MM.1S (cell line): ENCODE data around the gene GPRC5D.

Experiments
- EZH2 ChIP-seq: fragments of 300-600 bp; sonication (generic); optimal IDR thresholded peaks from 2 replicates; pipeline ENCODE3; 2017; ENCODE audit warnings: low read depth, mild to moderate bottlenecking, antibody characterized with exemption, low read length, mixed read lengths
- EZH2phosphoT487 ChIP-seq: fragments of 300-600 bp; sonication (generic); IDR thresholded peaks from 2 replicates; pipeline ENCODE4 v1.6.1; 2018; ENCODE audit warnings: antibody characterized with exemption, low read length
- TF ChIP-seq, protein P1 (sequence below): fragments of 300-600 bp; sonication (generic); IDR thresholded peaks from 2 replicates; pipeline ENCODE4 v1.5.1; 2016; ENCODE audit warnings: antibody characterized with exemption, low read length, mixed read lengths

DNA sequence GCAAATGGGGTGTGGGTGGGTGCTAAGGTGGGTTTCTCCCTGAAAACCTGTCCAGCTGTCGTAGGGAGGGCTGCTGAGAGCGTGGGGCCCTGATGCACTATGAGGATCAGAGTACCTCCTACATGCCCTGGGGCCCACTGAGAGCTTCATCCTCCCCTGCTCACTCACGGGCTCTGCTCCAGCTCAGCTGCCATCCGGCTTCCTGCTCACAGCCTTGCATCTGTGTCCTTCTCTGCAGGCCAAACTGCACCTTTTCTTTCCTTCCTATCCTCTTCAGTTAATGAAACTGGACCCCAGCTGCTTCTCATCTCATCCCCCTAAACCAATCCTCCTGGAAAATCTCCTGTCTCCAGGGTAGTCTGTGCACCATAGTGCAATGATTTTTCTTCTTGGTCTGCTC lies 22.2 kb upstream of the GPRC5D start:
- no peak for TF ChIP-seq EZH2
- TF ChIP-seq, protein P1, sequence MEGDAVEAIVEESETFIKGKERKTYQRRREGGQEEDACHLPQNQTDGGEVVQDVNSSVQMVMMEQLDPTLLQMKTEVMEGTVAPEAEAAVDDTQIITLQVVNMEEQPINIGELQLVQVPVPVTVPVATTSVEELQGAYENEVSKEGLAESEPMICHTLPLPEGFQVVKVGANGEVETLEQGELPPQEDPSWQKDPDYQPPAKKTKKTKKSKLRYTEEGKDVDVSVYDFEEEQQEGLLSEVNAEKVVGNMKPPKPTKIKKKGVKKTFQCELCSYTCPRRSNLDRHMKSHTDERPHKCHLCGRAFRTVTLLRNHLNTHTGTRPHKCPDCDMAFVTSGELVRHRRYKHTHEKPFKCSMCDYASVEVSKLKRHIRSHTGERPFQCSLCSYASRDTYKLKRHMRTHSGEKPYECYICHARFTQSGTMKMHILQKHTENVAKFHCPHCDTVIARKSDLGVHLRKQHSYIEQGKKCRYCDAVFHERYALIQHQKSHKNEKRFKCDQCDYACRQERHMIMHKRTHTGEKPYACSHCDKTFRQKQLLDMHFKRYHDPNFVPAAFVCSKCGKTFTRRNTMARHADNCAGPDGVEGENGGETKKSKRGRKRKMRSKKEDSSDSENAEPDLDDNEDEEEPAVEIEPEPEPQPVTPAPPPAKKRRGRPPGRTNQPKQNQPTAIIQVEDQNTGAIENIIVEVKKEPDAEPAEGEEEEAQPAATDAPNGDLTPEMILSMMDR = no peak
- no peak for TF ChIP-seq EZH2phosphoT487
